K562 (cell line): ENCODE data around the gene MEF2C.

Experiments
- ATF7 ChIP-seq: fragments of 450-650 bp; IDR thresholded peaks from 2 replicates; pipeline ENCODE4 v1.7.1; 2014; ENCODE audit warnings: mild to moderate bottlenecking, moderate library complexity
- BHLHE40 ChIP-seq: IDR thresholded peaks from 2 replicates; pipeline ENCODE4 v1.6.1; 2011; ENCODE audit warnings: low read length, improper control_type of control experiment
- BRD9 ChIP-seq: fragments of 450-650 bp; IDR thresholded peaks from 2 replicates; pipeline ENCODE4 v1.6.1; 2018; ENCODE audit warnings: low read depth; ENCODE audit not compliant: partially characterized antibody
- CHD2 ChIP-seq: IDR thresholded peaks from 2 replicates; pipeline ENCODE4 v1.6.1; 2011; ENCODE audit warnings: low read depth, low read length
- ELF4 ChIP-seq: fragments of 450-650 bp; formaldehyde crosslinking; IDR thresholded peaks from 2 replicates; pipeline ENCODE4 v1.4.0; 2022; ENCODE audit warnings: missing genetic modification characterization
- PHF8 ChIP-seq: fragments of 200-600 bp; sonication (generic); IDR thresholded peaks from 2 replicates; pipeline ENCODE4 v1.6.1; 2012; ENCODE audit warnings: mixed run types, mild to moderate bottlenecking, inconsistent platforms, low read length, moderate library complexity, borderline replicate concordance
- POU5F1 ChIP-seq: fragments of 150-350 bp; IDR thresholded peaks from 2 replicates; pipeline ENCODE4 v1.6.1; 2014; ENCODE audit warnings: borderline replicate concordance, low read length, low read depth, mild to moderate bottlenecking; ENCODE audit not compliant: partially characterized antibody
- SETDB1 ChIP-seq: IDR thresholded peaks from one replicate; pipeline ENCODE4 v1.6.1; 2012; ENCODE audit warnings: low read length, control low read depth, inconsistent platforms
- USF1 ChIP-seq: sonication (generic); formaldehyde crosslinking; IDR thresholded peaks from 2 replicates; pipeline ENCODE4 v1.9.0; 2022; ENCODE audit warnings: mild to moderate bottlenecking, missing genetic modification reagents
- TF ChIP-seq, protein P1 (sequence below): fragments of 250-450 bp; sonication (Bioruptor Pico); IDR thresholded peaks from 2 replicates; pipeline ENCODE4 v1.9.0; 2021; ENCODE audit warnings: mild to moderate bottlenecking, inconsistent platforms

- TF ChIP-seq ATF7 (no peak), ELF4 (no peak), USF1 (CRISPR knock-in tag) (no peak), CHD2 (no peak), BRD9 (no peak), POU5F1 (no peak), SETDB1 (no peak), PHF8 (no peak), BHLHE40 (no peak)
- TF ChIP-seq, protein P1, sequence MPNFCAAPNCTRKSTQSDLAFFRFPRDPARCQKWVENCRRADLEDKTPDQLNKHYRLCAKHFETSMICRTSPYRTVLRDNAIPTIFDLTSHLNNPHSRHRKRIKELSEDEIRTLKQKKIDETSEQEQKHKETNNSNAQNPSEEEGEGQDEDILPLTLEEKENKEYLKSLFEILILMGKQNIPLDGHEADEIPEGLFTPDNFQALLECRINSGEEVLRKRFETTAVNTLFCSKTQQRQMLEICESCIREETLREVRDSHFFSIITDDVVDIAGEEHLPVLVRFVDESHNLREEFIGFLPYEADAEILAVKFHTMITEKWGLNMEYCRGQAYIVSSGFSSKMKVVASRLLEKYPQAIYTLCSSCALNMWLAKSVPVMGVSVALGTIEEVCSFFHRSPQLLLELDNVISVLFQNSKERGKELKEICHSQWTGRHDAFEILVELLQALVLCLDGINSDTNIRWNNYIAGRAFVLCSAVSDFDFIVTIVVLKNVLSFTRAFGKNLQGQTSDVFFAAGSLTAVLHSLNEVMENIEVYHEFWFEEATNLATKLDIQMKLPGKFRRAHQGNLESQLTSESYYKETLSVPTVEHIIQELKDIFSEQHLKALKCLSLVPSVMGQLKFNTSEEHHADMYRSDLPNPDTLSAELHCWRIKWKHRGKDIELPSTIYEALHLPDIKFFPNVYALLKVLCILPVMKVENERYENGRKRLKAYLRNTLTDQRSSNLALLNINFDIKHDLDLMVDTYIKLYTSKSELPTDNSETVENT = no peak
Measured at GRCh38 chr5:88799938-88800535, 82.9 kb downstream of the MEF2C start.
